Heart left ventricle (tissue), 13 donors: ENCODE measurements around the gene HSPBP1.

Experiments used
- CTCF ChIP-seq, 12 donors: fragments of 200-600 bp; sonication (generic) in 4 of 12; IDR thresholded peaks; one replicate each; pipeline versions ENCODE4 v1.5.0 to v1.8.0; 2018 to 2022; ENCODE audit warnings: antibody characterized with exemption in 12 of 12, mild to moderate bottlenecking in 5 of 12
- POLR2A ChIP-seq, 2 donors: fragments of 450-650 bp; IDR thresholded peaks; one replicate each; pipeline ENCODE4 v1.6.1; 2017; ENCODE audit warnings: antibody characterized with exemption in 2 of 2, mild to moderate bottlenecking in 2 of 2, moderate library complexity in 2 of 2
- donor health status: ischemic (EF 13 %, LVEDD 7.1; RV severe dilation, severe dysfunction).
- donor health status: DM: no; HTN: yes; CAD: no.
- donor health status: DM: no; HTN: no; CAD: no.
- donor health status: ischemic (EF 25% LVEDD 6.9; RV normal size, moderate dysfunction).
- donor health status: ischemic (EF 25% LVEDD 5.7; RV mildly dilated, moderate dysfunction).
- donor health status: ischemic (EF 35%, LVEDD 5.7; RV mildly dilated, moderate dysfunction).
- donor health status: nonischemic (EF 11% LVEDD 7.7; RV severe dilation, severe dysfunction).
- donor health status: DM: yes; HTN: yes; CAD: no.
- donor health status: PGD.
- donor health status: ischemic (EF 29% LVEDD 5.4; RV normal size, mild dysfunction).
- donor health status: nonischemic (EF 23%, LVEDD 6.1; RV moderate dilation, normal function).

GRCh38 chr19:55269299-55269698 lies 10.6 kb downstream of the HSPBP1 start:
- no peak for TF ChIP-seq CTCF (IDR thresholded peaks at IDR 0.05)
- TF ChIP-seq POLR2A (IDR thresholded peaks at IDR 0.05): no peak
